Astrocyte (in vitro differentiated cells and primary cell): ENCODE results near the gene DENND5B. TPM values are rescaled to one million over a fixed set of nuclear protein-coding genes. Genes with fewer than 3 reads are reported as not detected.
"Not testable (repeated sequence)": the region's sequence is repeated elsewhere in the genome, so short reads cannot be mapped to it uniquely, and the experiment has no call there.

Experiments used
- DNase-seq: peaks from one replicate; pipeline ENCODE4 v3.0.0-alpha.2; 2010; ENCODE audit warnings: low read depth
- FAIRE-seq: peaks from 2 replicates; lab custom pipeline; 2011; peaks lifted over from hg19 to GRCh38; lab: Jason Lieb, UNC
- H2AFZ ChIP-seq: 2 replicates; pipeline ENCODE4 v1.6.0; 2012; ENCODE audit warnings: low read depth, low read length, inconsistent platforms
- H3K27ac ChIP-seq: 2 replicates; pipeline ENCODE4 v1.5.1; 2011; ENCODE audit warnings: low read depth, low read length, inconsistent platforms
- H3K27me3 ChIP-seq: 2 replicates; pipeline ENCODE4 v1.6.0; 2011; ENCODE audit warnings: low read length, inconsistent platforms; ENCODE audit not compliant: insufficient read depth
- H3K36me3 ChIP-seq: 2 replicates; pipeline ENCODE4 v1.5.1; 2011; ENCODE audit warnings: low read length, inconsistent platforms; ENCODE audit not compliant: insufficient read depth
- H3K4me1 ChIP-seq: 2 replicates; pipeline ENCODE4 v1.5.1; 2011; ENCODE audit warnings: low read length, inconsistent platforms; ENCODE audit not compliant: insufficient read depth
- H3K4me2 ChIP-seq: 2 replicates; pipeline ENCODE4 v1.6.0; 2012; ENCODE audit warnings: low read length, inconsistent platforms
- H3K4me3 ChIP-seq: 2 replicates; pipeline ENCODE4 v1.5.1; 2011; ENCODE audit warnings: low read depth, mild to moderate bottlenecking, low read length, inconsistent platforms; ENCODE audit not compliant: insufficient read depth
- H3K79me2 ChIP-seq: 2 replicates; pipeline ENCODE4 v1.6.0; 2012; ENCODE audit warnings: mild to moderate bottlenecking, low read length, inconsistent platforms; ENCODE audit not compliant: insufficient read depth
- H3K9ac ChIP-seq: 2 replicates; pipeline ENCODE4 v1.6.0; 2012; ENCODE audit warnings: mild to moderate bottlenecking, low read length, inconsistent platforms
- H3K9me3 ChIP-seq: 2 replicates; pipeline ENCODE4 v1.5.1; 2012; ENCODE audit warnings: low read depth, mild to moderate bottlenecking, low read length, inconsistent platforms; ENCODE audit not compliant: insufficient read depth
- H4K20me1 ChIP-seq: 2 replicates; pipeline ENCODE4 v1.6.0; 2012; ENCODE audit warnings: low read length, inconsistent platforms; ENCODE audit not compliant: insufficient read depth
- H3K27ac Mint-ChIP-seq: one replicate; pipeline ENCODE4 v1.8.0; 2021; ENCODE audit warnings: mild to moderate bottlenecking, mixed read lengths; ENCODE audit not compliant: unreplicated experiment
- H3K27me3 Mint-ChIP-seq: one replicate; pipeline ENCODE4 v1.8.0; 2021; ENCODE audit warnings: low read depth, mixed read lengths; ENCODE audit not compliant: unreplicated experiment
- H3K36me3 Mint-ChIP-seq: one replicate; pipeline ENCODE4 v1.8.0; 2021; ENCODE audit warnings: low read depth, mixed read lengths; ENCODE audit not compliant: unreplicated experiment
- H3K4me1 Mint-ChIP-seq: one replicate; pipeline ENCODE4 v1.8.0; 2021; ENCODE audit warnings: low read depth, mixed read lengths; ENCODE audit not compliant: unreplicated experiment
- H3K4me3 Mint-ChIP-seq: one replicate; pipeline ENCODE4 v1.8.0; 2021; ENCODE audit warnings: mild to moderate bottlenecking, moderate library complexity, mixed read lengths; ENCODE audit not compliant: unreplicated experiment
- H3K9me3 Mint-ChIP-seq: one replicate; pipeline ENCODE4 v1.8.0; 2021; ENCODE audit warnings: mild to moderate bottlenecking, mixed read lengths; ENCODE audit not compliant: unreplicated experiment
- EZH2 ChIP-seq: IDR thresholded peaks from 2 replicates; pipeline ENCODE4 v1.6.1; 2012; ENCODE audit warnings: mild to moderate bottlenecking, low read length, inconsistent platforms; ENCODE audit not compliant: insufficient read depth
- total RNA-seq: library from RNA; stranded (reverse); gene quantifications from 2 replicates; pipeline ENCODE4 v1.2.1, GENCODE V29; 2021
- TF ChIP-seq, protein P1 (sequence below): IDR thresholded peaks from 2 replicates; pipeline ENCODE4 v1.5.1; 2011; ENCODE audit warnings: low read depth, mild to moderate bottlenecking, inconsistent platforms, low read length, moderate library complexity; ENCODE audit not compliant: insufficient read depth

Gene DENND5B
- total RNA-seq, 1 donor from 2014 or later = 22.7 TPM

DNA sequence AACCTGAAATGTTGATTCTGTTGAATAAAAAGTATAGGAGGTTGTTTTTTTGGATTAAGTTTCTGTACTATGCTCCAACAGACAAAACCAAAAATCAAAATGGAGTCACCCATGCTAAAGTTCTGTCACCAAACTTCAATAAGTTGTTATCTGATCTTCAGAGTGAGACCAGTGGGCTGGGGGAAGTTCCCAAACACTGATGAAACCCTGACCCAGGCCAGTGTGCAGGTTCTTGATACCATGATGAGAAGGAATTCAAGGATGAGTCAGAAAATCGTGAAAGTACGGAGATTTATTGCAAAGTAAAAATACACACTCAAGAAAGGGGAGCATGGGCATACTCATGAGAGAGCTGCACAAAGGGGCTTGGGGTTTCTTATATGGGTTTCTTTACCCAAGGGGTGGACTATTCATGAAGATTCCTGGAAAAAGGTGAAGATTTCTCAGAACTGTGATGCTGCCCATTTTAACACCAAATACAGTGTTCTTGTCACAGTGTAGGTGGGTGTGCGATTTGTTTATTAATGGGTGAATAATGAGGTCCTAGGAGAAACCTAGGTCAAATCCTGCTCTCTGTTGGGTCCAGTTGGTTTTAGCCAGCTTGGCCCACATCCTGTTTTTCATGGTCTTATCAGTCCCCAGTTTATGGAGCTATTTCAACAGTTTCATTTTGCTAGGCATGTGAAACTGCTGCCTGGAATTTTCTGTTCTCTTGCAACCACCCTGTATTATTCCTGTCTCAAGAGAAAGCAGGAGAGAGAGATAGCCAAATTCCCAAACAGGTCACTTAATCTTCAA is 27.5 kb upstream of the DENND5B start:
- no peaks in the 10 kb centered on the region for H4K20me1 ChIP-seq
- H3K27ac Mint-ChIP-seq = no peak overlapping the region
- no peaks in the 10 kb centered on the region for H3K36me3 ChIP-seq
- peaks cover 6% of the 10 kb centered on the region for H3K4me1 Mint-ChIP-seq
- H3K27ac ChIP-seq = no peak overlapping the region
- H3K9me3 Mint-ChIP-seq = no peaks in the 10 kb centered on the region
- H3K27me3 ChIP-seq = no peaks in the 10 kb centered on the region
- no peaks in the 10 kb centered on the region for H3K4me1 ChIP-seq
- no peak overlapping the region for H3K4me2 ChIP-seq
- TF ChIP-seq, protein P1, sequence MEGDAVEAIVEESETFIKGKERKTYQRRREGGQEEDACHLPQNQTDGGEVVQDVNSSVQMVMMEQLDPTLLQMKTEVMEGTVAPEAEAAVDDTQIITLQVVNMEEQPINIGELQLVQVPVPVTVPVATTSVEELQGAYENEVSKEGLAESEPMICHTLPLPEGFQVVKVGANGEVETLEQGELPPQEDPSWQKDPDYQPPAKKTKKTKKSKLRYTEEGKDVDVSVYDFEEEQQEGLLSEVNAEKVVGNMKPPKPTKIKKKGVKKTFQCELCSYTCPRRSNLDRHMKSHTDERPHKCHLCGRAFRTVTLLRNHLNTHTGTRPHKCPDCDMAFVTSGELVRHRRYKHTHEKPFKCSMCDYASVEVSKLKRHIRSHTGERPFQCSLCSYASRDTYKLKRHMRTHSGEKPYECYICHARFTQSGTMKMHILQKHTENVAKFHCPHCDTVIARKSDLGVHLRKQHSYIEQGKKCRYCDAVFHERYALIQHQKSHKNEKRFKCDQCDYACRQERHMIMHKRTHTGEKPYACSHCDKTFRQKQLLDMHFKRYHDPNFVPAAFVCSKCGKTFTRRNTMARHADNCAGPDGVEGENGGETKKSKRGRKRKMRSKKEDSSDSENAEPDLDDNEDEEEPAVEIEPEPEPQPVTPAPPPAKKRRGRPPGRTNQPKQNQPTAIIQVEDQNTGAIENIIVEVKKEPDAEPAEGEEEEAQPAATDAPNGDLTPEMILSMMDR = no peak
- TF ChIP-seq EZH2 = no peak
- DNase-seq (peak; percentile 36), FAIRE-seq (no peak)
- H3K4me3 Mint-ChIP-seq = no peak overlapping the region
- no peaks in the 10 kb centered on the region for H3K9me3 ChIP-seq
- H3K36me3 Mint-ChIP-seq = no peaks in the 10 kb centered on the region
- H2AFZ ChIP-seq = no peak overlapping the region
- no peaks in the 10 kb centered on the region for H3K79me2 ChIP-seq
- H3K9ac ChIP-seq = no peak overlapping the region
- no peak overlapping the region for H3K4me3 ChIP-seq
- H3K27me3 Mint-ChIP-seq = no peaks in the 10 kb centered on the region

DNA sequence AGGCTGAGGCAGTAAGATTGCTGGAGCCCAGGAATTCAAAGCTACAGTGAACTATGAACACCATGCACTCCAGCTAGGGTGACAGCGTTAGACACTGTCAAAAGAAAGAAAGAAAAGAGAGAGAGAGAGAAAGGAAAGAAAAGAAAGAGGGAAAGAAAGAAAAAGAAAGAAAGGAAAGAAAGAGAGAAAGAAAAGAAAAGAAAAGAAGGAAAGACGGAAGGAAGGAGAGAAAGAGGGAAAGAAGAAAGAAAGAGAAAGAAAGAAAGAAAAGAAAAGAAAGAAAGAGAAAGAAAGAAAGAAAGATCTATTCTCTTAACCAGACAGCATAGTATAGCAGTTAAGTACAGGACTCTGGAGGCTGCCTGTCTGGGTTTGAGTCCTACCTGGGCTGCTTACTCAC is 21.9 kb upstream of the DENND5B start:
- no peak overlapping the region for H3K4me3 ChIP-seq
- Mint-ChIP-seq H3K36me3 (no peaks in the 10 kb centered on the region), H3K9me3 (peaks cover 15% of the 10 kb centered on the region), H3K4me1 (no peaks in the 10 kb centered on the region), H3K4me3 (no peak overlapping the region), H3K27ac (no peak overlapping the region), H3K27me3 (no peaks in the 10 kb centered on the region)
- no peak for TF ChIP-seq EZH2
- TF ChIP-seq, protein P1 = no peak
- no peaks in the 10 kb centered on the region for H4K20me1 ChIP-seq
- H3K4me2 ChIP-seq = no peak overlapping the region
- no peaks in the 10 kb centered on the region for H3K4me1 ChIP-seq
- DNase-seq (no peak), FAIRE-seq (no peak)
- H3K9ac ChIP-seq = no peak overlapping the region
- no peaks in the 10 kb centered on the region for H3K79me2 ChIP-seq
- H3K9me3 ChIP-seq = peaks cover 3% of the 10 kb centered on the region
- H3K36me3 ChIP-seq = no peaks in the 10 kb centered on the region
- no peaks in the 10 kb centered on the region for H3K27me3 ChIP-seq
- H2AFZ ChIP-seq = no peak overlapping the region
- H3K27ac ChIP-seq = no peak overlapping the region

DNA sequence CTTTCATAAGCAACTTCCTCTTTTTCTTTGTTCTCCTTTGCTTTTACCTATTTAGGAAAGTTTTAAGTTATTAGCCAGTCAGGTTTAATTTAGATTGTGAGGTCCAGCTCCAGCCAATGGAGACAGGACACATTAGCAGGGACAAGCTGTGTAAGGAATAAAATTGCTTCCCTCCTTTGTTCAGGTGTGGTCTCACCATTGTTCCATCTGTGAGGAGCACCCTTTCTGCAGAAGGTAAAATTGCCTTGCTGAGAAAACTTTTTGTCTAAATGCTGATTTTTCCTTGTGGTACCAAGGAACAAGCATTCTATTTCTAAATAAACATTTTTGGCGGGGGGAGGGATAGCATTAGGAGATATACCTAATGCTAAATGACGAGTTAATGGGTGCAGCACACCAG is 17.4 kb upstream of the DENND5B start:
- peaks cover 15% of the 10 kb centered on the region for H3K9me3 Mint-ChIP-seq
- H3K4me1 Mint-ChIP-seq, H3K4me2 ChIP-seq, H3K36me3 ChIP-seq, H3K9ac ChIP-seq, H3K27me3 Mint-ChIP-seq, H3K4me3 Mint-ChIP-seq, H3K27ac ChIP-seq, H2AFZ ChIP-seq, H3K4me1 ChIP-seq, H3K36me3 Mint-ChIP-seq, DNase-seq, H3K27ac Mint-ChIP-seq, H3K27me3 ChIP-seq, H3K79me2 ChIP-seq, H3K4me3 ChIP-seq, H4K20me1 ChIP-seq, H3K9me3 ChIP-seq, FAIRE-seq: not testable (repeated sequence)
